ENCODE results near the gene MET.
"Not testable (repeated sequence)": the region's sequence is repeated elsewhere in the genome, so short reads cannot be mapped to it uniquely, and the experiment has no call there.

The MET gene

GRCh38 chr7:116717137-116717536, 45.1 kb downstream of the MET start:
- Histone ChIP-seq H3K4me1 (no peaks in the 10 kb centered on the region), H3K36me3 (no peaks in the 10 kb centered on the region), H3K27me3 (no peaks in the 10 kb centered on the region; the same call in 1 of the 2 replicates), H3K9me3 (no peaks in the 10 kb centered on the region), H3K4me3 (ENCODE audit: low read depth, low read length) (no peak overlapping the region)
- no peak for DNase-seq
- TF ChIP-seq, protein P1, sequence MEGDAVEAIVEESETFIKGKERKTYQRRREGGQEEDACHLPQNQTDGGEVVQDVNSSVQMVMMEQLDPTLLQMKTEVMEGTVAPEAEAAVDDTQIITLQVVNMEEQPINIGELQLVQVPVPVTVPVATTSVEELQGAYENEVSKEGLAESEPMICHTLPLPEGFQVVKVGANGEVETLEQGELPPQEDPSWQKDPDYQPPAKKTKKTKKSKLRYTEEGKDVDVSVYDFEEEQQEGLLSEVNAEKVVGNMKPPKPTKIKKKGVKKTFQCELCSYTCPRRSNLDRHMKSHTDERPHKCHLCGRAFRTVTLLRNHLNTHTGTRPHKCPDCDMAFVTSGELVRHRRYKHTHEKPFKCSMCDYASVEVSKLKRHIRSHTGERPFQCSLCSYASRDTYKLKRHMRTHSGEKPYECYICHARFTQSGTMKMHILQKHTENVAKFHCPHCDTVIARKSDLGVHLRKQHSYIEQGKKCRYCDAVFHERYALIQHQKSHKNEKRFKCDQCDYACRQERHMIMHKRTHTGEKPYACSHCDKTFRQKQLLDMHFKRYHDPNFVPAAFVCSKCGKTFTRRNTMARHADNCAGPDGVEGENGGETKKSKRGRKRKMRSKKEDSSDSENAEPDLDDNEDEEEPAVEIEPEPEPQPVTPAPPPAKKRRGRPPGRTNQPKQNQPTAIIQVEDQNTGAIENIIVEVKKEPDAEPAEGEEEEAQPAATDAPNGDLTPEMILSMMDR (IDR thresholded peaks at IDR 0.05; ENCODE audit: low read depth, low read length) = no peak

GRCh38 chr7:116723959-116724529, 52.0 kb downstream of the MET start:
- not testable (repeated sequence) for H3K4me3 ChIP-seq (ENCODE audit: low read depth, low read length); DNase-seq; H3K9me3 ChIP-seq; H3K4me1 ChIP-seq; H3K27me3 ChIP-seq; H3K36me3 ChIP-seq

DNA sequence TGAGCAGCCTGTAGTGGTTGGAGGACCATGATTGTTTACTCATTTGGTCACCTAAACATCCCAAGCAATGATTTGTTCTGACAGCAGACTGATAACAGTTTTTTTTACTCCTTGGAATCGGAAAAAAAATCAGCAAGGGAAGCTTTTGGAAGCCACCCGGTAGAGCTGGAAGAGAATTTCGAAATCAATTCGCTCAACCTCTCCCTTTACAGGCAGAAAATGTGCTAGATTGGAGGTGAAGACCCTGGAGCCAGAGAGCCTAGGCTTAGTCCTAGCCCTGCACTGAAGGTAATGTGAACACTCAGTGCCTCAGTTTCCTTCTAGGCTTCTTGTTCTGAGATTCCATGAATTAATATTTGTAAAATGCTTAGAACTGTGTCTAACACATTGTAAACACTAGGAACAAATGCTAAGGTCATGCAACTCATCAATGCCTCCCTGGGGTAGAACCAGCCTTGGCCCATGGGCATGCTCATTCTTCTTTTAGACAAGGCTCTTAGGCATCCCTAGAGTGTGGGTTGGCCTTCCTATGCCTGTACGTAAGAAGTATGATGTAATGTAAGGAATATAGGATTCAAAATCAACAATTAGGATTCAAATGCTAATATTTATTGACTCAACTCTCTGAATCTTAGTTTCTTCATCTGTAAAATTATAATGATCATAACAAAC, 52.7 kb downstream of the MET start:
- TF ChIP-seq, protein P1 (IDR thresholded peaks at IDR 0.05; ENCODE audit: low read depth, low read length) = no peak
- no peaks in the 10 kb centered on the region; the same call in 1 of the 2 replicates for H3K27me3 ChIP-seq
- no peaks in the 10 kb centered on the region for H3K4me1 ChIP-seq
- no peaks in the 10 kb centered on the region for H3K36me3 ChIP-seq
- DNase-seq = no peak
- no peak overlapping the region for H3K4me3 ChIP-seq (ENCODE audit: low read depth, low read length)
- H3K9me3 ChIP-seq = no peaks in the 10 kb centered on the region

GRCh38 chr7:116726149-116726548, 54.2 kb downstream of the MET start:
- TF ChIP-seq, protein P1 (IDR thresholded peaks at IDR 0.05; ENCODE audit: low read depth, low read length) = no peak
- H3K9me3 ChIP-seq = no peaks in the 10 kb centered on the region
- H3K4me3 ChIP-seq (ENCODE audit: low read depth, low read length) = no peak overlapping the region
- H3K36me3 ChIP-seq = no peaks in the 10 kb centered on the region
- DNase-seq = no peak
- H3K4me1 ChIP-seq = no peaks in the 10 kb centered on the region
- H3K27me3 ChIP-seq = no peaks in the 10 kb centered on the region; the same call in 1 of the 2 replicates

GRCh38 chr7:116726713-116727431, 54.9 kb downstream of the MET start:
- no peaks in the 10 kb centered on the region for H3K9me3 ChIP-seq
- H3K36me3 ChIP-seq = no peaks in the 10 kb centered on the region
- TF ChIP-seq, protein P1 (IDR thresholded peaks at IDR 0.05; ENCODE audit: low read depth, low read length) = no peak
- no peak for DNase-seq
- H3K4me1 ChIP-seq = no peaks in the 10 kb centered on the region
- no peak overlapping the region for H3K4me3 ChIP-seq (ENCODE audit: low read depth, low read length)
- no peaks in the 10 kb centered on the region; the same call in 1 of the 2 replicates for H3K27me3 ChIP-seq

GRCh38 chr7:116727432-116728009, 55.5 kb downstream of the MET start:
- TF ChIP-seq, protein P1 (IDR thresholded peaks at IDR 0.05; ENCODE audit: low read depth, low read length) = no peak
- no peaks in the 10 kb centered on the region; the same call in 1 of the 2 replicates for H3K27me3 ChIP-seq
- H3K9me3 ChIP-seq = no peaks in the 10 kb centered on the region
- DNase-seq = no peak
- H3K4me1 ChIP-seq = no peaks in the 10 kb centered on the region
- H3K4me3 ChIP-seq (ENCODE audit: low read depth, low read length) = no peak overlapping the region
- no peaks in the 10 kb centered on the region for H3K36me3 ChIP-seq

All from BE2C (cell line).